ES-I3 (cell line): ENCODE data around the gene PITRM1.
"Not testable (repeated sequence)": the region's sequence is repeated elsewhere in the genome, so short reads cannot be mapped to it uniquely, and the experiment has no call there.

Experiments
- H3K36me3 ChIP-seq: 2 replicates; pipeline ENCODE4 v1.6.1; 2013; ENCODE audit warnings: mild to moderate bottlenecking, low read length, control low read depth, moderate library complexity; ENCODE audit not compliant: insufficient read depth
- H3K4me1 ChIP-seq: 2 replicates; pipeline ENCODE4 v1.6.1; 2013; ENCODE audit warnings: mild to moderate bottlenecking, control low read depth, low read length; ENCODE audit not compliant: insufficient read depth
- H3K9ac ChIP-seq: 2 replicates; pipeline ENCODE4 v1.6.1; 2013; ENCODE audit warnings: low read depth, mild to moderate bottlenecking, low read length, moderate library complexity
- H3K9me3 ChIP-seq: 2 replicates; pipeline ENCODE4 v1.6.1; 2013; ENCODE audit warnings: mild to moderate bottlenecking, low read length, moderate library complexity; ENCODE audit not compliant: control insufficient read depth, insufficient read depth

Gene PITRM1

GRCh38 chr10:3190817-3191216 is 18.2 kb upstream of the PITRM1 start:
- H3K9me3 ChIP-seq, result no peaks in the 10 kb centered on the region
- no peaks in the 10 kb centered on the region for H3K36me3 ChIP-seq
- peaks cover 4% of the 10 kb centered on the region for H3K4me1 ChIP-seq
- H3K9ac ChIP-seq, result no peak overlapping the region

GRCh38 chr10:3187229-3187628 is 14.6 kb upstream of the PITRM1 start:
- not testable (repeated sequence) for H3K4me1 ChIP-seq

DNA sequence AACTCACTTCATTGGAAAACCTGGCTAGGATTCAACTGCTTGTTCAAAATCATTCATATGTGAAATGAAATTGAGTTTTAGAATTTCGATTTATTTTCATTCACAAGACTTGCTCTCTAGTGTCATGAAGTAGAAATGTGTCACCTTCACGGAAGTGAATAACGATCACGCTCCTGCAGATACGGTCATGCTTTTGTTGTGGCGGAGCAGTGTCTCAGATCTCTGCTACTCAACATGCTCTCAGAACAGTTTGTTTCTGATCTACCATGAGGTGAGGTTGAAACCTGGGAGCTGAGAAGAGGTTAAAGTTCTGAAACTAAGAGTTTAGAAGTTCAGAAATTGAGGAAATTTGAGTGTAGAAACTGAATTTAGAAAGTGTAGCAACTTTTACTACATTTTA is 13.8 kb upstream of the PITRM1 start:
- Histone ChIP-seq H3K9me3 (no peaks in the 10 kb centered on the region; the same call in 1 of the 2 replicates), H3K36me3 (no peaks in the 10 kb centered on the region), H3K4me1 (peaks cover 4% of the 10 kb centered on the region), H3K9ac (no peak overlapping the region)

More at GRCh38 chr10:3187229-3187628, 14.6 kb upstream of the PITRM1 start:
- H3K9me3 ChIP-seq, H3K36me3 ChIP-seq, H3K9ac ChIP-seq: not testable (repeated sequence)

DNA sequence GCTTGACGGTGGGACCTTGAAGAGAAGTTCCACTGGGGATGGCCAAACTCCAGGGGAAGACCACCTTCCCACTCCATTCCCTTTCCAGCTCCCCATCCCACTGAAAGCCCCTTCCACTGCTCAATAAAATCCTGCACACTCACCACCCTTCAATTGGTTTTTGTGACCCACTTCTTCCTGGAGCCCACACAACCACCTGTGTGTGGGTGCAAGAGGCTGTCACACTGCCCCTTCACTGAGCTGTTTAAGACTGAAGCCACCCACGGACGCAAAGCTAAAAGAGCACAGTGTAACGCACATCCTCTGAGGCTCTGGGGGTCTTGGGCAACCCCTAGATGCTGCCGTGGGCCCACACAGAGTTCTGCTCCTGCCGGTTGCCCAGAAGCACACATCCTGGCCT is 12.8 kb upstream of the PITRM1 start:
- Histone ChIP-seq H3K36me3 (no peaks in the 10 kb centered on the region), H3K9me3 (no peaks in the 10 kb centered on the region; the same call in 1 of the 2 replicates), H3K9ac (no peak overlapping the region), H3K4me1 (peaks cover 4% of the 10 kb centered on the region)

- Histone ChIP-seq H3K9ac (no peak overlapping the region), H3K9me3 (no peaks in the 10 kb centered on the region; the same call in 1 of the 2 replicates), H3K4me1 (no peaks in the 10 kb centered on the region), H3K36me3 (no peaks in the 10 kb centered on the region)
Measured at GRCh38 chr10:3180355-3181025, 7.9 kb upstream of the PITRM1 start.

- Histone ChIP-seq H3K9me3 (no peaks in the 10 kb centered on the region; the same call in 1 of the 2 replicates), H3K9ac (no peak overlapping the region), H3K4me1 (peaks cover 6% of the 10 kb centered on the region; the same call in 1 of the 2 replicates), H3K36me3 (no peaks in the 10 kb centered on the region)
Measured at GRCh38 chr10:3179174-3179573, 6.6 kb upstream of the PITRM1 start.

- Histone ChIP-seq H3K9me3 (no peaks in the 10 kb centered on the region; the same call in 1 of the 2 replicates), H3K9ac (no peak overlapping the region), H3K36me3 (no peaks in the 10 kb centered on the region), H3K4me1 (peaks cover 6% of the 10 kb centered on the region; the same call in 1 of the 2 replicates)
Measured at GRCh38 chr10:3178042-3178441, 5.5 kb upstream of the PITRM1 start.

DNA sequence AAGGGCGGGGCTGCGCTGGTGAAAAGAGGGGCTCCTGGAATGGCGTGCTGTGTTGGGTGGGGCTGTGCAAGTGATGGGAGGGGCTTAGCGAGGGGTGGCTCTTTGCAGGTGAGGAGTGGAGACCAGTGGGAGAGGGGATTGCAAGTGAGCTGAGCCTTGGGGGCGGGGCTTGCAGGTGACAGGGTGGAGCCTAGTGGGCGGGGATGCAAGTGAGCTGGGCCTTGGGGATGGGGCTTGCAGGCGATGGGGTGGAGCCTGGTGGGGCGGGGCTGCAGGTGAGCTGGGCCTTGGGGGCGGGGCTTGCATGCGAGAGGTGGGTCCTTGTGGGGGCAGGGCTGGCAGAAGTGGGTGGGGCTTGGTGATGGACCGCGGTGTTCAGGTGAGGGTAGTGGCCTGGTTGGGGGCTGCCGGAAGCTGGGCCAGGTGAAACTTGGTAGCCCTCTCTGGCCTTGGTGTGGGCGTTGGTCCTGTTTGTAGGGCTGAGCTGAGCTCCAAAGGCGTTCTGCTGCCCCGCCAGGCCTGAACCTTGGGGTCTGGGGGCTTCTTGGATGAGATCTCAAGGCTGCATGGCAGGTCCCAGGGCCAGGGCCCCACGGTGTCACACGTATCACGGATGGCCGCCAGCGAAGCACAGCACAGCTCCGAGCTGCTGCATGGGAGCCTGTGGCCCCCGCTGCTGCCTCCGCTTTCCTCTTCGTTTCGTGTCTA is 743 bp upstream of the PITRM1 start:
- H3K9ac ChIP-seq, result peak overlapping the region; percentile 38; the same call in 1 of the 2 replicates
- H3K4me1 ChIP-seq, result peaks cover 6% of the 10 kb centered on the region; the same call in 1 of the 2 replicates
- no peaks in the 10 kb centered on the region; the same call in 1 of the 2 replicates for H3K9me3 ChIP-seq

GRCh38 chr10:3172081-3172445 is 519 bp downstream of the PITRM1 start:
- H3K9me3 ChIP-seq, result no peaks in the 10 kb centered on the region; the same call in 1 of the 2 replicates
- peaks cover 6% of the 10 kb centered on the region for H3K36me3 ChIP-seq
- H3K4me1 ChIP-seq, result peaks cover 6% of the 10 kb centered on the region; the same call in 1 of the 2 replicates
- H3K9ac ChIP-seq, result peak overlapping the region; percentile 91

More for the DNA sequence above, 743 bp upstream of the PITRM1 start:
- H3K36me3 ChIP-seq, result peaks cover 6% of the 10 kb centered on the region; the same call in 1 of the 2 replicates

DNA sequence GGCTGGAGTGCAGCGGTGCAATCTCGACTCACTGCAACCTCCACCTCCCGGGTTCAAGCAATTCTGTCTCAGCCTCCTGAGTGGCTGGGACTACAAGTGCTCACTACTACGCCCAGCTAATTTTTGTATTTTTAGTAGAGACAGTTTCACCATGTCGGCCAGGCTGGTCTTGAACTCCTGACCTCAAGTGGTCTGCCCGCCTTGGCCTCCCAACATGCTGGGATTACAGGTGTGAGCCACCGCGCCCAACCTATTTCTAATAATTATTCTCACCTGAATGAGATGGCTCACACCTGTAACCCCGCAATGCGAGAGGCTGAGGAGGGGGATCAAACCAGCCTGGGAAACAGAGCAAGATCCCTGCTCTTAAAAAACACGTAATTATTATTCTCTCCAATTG is 1.1 kb downstream of the PITRM1 start:
- not testable (repeated sequence) for H3K9me3 ChIP-seq, H3K4me1 ChIP-seq, H3K36me3 ChIP-seq
- peak overlapping the region; percentile 91; the same call in 1 of the 2 replicates for H3K9ac ChIP-seq

DNA sequence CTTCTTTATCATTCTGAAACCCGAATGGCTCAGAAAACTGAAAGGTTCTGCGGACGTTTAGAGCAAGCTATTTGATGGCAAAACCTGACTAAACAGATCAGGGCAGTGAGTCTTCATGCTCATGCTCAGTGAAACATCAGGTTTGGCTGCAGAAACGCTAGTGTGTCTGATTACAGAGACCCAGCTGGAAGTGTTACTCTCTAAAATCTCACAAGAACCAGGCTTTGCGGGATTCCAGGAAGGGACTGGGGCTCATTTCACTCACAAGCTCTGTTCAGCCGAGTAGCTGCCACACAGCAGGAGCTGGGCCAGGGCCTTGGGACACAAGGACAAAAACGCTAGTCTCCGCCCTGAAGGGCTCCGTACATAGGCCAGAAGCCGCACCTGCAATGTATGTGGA is 2.9 kb downstream of the PITRM1 start:
- Histone ChIP-seq H3K9ac (no peak overlapping the region), H3K9me3 (no peaks in the 10 kb centered on the region), H3K36me3 (peaks cover 13% of the 10 kb centered on the region), H3K4me1 (peaks cover under 1% of the 10 kb centered on the region; the same call in 1 of the 2 replicates)

DNA sequence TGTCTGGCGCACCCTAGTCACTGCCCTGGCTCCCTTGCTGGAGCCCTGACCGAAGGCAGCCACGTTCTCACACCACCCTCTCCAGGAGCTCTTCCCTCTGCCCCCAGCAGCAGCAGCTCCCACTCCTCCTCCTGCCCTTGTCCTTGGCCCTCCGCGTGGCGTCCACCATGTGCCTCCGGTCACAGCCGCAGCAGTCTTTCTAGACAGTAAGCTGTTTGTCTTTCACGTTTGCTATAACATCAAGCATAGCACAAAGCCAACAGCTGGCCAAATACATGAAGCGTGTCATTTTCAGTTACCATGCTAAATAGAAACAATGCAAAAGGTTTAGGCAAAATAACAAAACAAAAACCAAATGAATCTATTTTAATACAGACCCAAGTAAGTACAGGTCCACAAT is 3.3 kb downstream of the PITRM1 start:
- Histone ChIP-seq H3K4me1 (no peaks in the 10 kb centered on the region), H3K36me3 (peaks cover 13% of the 10 kb centered on the region), H3K9ac (no peak overlapping the region)

GRCh38 chr10:3167611-3168330 is 4.8 kb downstream of the PITRM1 start:
- peaks cover 17% of the 10 kb centered on the region for H3K36me3 ChIP-seq

More for the DNA sequence above, 3.3 kb downstream of the PITRM1 start:
- H3K9me3 ChIP-seq, result no peaks in the 10 kb centered on the region

DNA sequence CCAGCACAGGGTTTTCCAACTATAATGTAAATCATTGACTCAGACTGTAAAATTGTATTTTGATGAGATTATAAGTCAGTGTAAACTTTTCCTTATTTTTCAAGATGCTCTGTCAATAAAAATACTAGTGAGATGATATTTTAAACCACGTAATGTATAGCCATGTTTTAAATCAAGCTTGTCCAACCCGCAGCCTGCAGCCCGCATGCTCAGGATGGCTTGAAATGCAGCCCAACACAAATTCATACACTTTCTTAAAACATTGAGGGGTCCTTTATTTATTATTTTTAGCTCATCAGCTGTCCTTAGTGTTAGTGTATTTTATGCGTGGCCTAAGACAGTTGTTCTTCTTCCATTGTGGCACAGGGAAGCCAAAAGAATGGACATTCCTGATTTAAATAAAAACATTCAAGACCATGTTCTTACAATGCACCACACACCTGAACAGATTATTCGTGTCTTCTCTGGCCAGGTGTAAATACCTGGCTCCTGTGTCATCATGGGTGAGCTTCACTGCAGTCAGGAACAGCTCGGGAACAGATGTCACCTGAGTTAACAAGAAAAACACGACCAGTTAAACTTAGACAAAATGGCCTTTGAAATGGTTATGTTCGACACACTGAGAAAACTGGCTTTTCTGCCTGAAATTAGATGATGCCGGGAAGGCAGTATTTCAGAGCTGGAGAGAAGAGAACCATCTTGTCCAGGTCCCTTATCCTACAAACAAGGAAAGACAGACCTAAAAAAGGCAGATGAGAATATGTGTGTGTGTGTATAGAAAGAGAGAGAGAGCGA is 5.9 kb downstream of the PITRM1 start:
- Histone ChIP-seq H3K4me1 (no peaks in the 10 kb centered on the region), H3K9me3 (no peaks in the 10 kb centered on the region), H3K9ac (no peak overlapping the region), H3K36me3 (peaks cover 22% of the 10 kb centered on the region)

More at GRCh38 chr10:3167611-3168330, 4.8 kb downstream of the PITRM1 start:
- no peaks in the 10 kb centered on the region for H3K9me3 ChIP-seq
- no peak overlapping the region for H3K9ac ChIP-seq
- H3K4me1 ChIP-seq, result no peaks in the 10 kb centered on the region
